ENCODE measurements around the gene COL6A3.
"Not testable (repeated sequence)": the region's sequence is repeated elsewhere in the genome, so short reads cannot be mapped to it uniquely, and the experiment has no call there.

COL6A3 gene

GRCh38 chr2:237412988-237413776 is 782 bp downstream of the COL6A3 start:
- no peak for DNase-seq (ENCODE audit: low read depth)

GRCh38 chr2:237412646-237412987 is 1.3 kb downstream of the COL6A3 start:
- DNase-seq (ENCODE audit: low read depth): no peak

GRCh38 chr2:237411683-237412423 is 2.1 kb downstream of the COL6A3 start:
- DNase-seq (ENCODE audit: low read depth): no peak

- no peak for DNase-seq (ENCODE audit: low read depth)
Observed at GRCh38 chr2:237411092-237411601, 2.8 kb downstream of the COL6A3 start.

- DNase-seq (ENCODE audit: low read depth): not testable (repeated sequence)
Observed at GRCh38 chr2:237409263-237409662, 4.7 kb downstream of the COL6A3 start.

GRCh38 chr2:237408335-237409000 is 5.5 kb downstream of the COL6A3 start:
- no peak for DNase-seq (ENCODE audit: low read depth)

GRCh38 chr2:237407700-237408099 is 6.3 kb downstream of the COL6A3 start:
- DNase-seq (ENCODE audit: low read depth): no peak

GRCh38 chr2:237406371-237406895 is 7.5 kb downstream of the COL6A3 start:
- DNase-seq (ENCODE audit: low read depth): no peak

- no peak for DNase-seq (ENCODE audit: low read depth)
Observed at GRCh38 chr2:237405605-237406004, 8.4 kb downstream of the COL6A3 start.

GRCh38 chr2:237405006-237405559 is 8.9 kb downstream of the COL6A3 start:
- no peak for DNase-seq (ENCODE audit: low read depth)

- DNase-seq (ENCODE audit: low read depth): no peak
Observed at GRCh38 chr2:237404413-237404812, 9.6 kb downstream of the COL6A3 start.

GRCh38 chr2:237403024-237403882 is 10.7 kb downstream of the COL6A3 start:
- no peak for DNase-seq (ENCODE audit: low read depth)

- no peak for DNase-seq (ENCODE audit: low read depth)
Observed at GRCh38 chr2:237400199-237400598, 13.8 kb downstream of the COL6A3 start.

- DNase-seq (ENCODE audit: low read depth): no peak
Observed at GRCh38 chr2:237397072-237397471, 16.9 kb downstream of the COL6A3 start.

GRCh38 chr2:237393523-237393922 is 20.4 kb downstream of the COL6A3 start:
- DNase-seq (ENCODE audit: low read depth): no peak

- DNase-seq (ENCODE audit: low read depth): no peak
Observed at GRCh38 chr2:237392186-237392585, 21.8 kb downstream of the COL6A3 start.

- no peak for DNase-seq (ENCODE audit: low read depth)
Observed at GRCh38 chr2:237391140-237391539, 22.8 kb downstream of the COL6A3 start.

GRCh38 chr2:237390235-237390634 is 23.7 kb downstream of the COL6A3 start:
- DNase-seq (ENCODE audit: low read depth): no peak

GRCh38 chr2:237389831-237390230 is 24.1 kb downstream of the COL6A3 start:
- no peak for DNase-seq (ENCODE audit: low read depth)

- DNase-seq (ENCODE audit: low read depth): no peak
Observed at GRCh38 chr2:237388036-237388435, 25.9 kb downstream of the COL6A3 start.

GRCh38 chr2:237384672-237385020 is 29.3 kb downstream of the COL6A3 start:
- DNase-seq (ENCODE audit: low read depth): no peak

All from HS-5 (cell line).